Smooth muscle cell of the coronary artery (primary cell): ENCODE measurements around the gene FOXA3. TPM values are rescaled to one million over a fixed set of nuclear protein-coding genes. Genes with fewer than 3 reads are reported as not detected.

Experiments used
- total RNA-seq: library from RNA; depleted of rRNA; stranded (reverse); fragments of >200 nt; gene quantifications from 2 replicates; pipeline ENCODE4 v1.2.3, GENCODE V29; 2014; ENCODE audit warnings: low replicate concordance

Gene FOXA3
- total RNA-seq, result not detected in 2 replicates

DNA sequence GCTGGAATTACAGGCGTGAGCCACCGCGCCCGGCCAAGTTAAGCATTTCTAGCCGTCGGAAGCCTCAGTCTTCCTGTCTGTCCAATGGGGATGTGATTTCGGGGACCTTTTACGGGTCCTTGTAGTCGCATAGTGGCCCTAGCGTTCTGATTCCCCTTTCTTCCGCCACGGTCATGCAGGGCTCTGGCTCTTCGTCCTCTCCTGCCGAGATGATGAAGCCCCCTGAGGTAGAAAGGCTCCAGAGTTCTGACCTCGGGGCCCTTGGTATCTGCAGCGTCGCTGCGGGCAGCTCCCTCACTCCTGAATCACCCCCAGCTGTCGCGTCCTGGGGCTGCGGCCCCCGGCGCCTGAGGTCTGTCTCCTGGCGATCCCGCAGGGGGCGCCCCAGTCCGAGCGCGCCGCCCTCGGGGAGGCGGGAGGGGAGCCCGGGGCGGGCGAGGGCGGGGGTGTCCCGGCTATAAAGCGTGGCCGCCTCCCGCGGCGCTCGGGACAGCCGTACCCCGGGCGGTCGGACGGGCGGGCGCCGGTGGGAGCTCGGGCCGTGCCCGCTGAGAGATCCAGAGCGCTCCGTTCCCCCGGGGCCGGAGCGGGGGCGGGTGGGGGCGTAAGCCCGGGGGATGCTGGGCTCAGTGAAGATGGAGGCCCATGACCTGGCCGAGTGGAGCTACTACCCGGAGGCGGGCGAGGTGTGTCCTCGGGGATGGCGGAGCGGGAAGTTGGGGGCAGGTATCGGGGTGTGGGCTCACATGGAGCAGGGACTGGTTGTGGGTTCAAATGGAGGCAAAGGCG lies at the start of gene FOXA3:
TSS of gene FOXA3 (plus strand) at position 487 of the 789 bp plus-strand sequence. CDS start at position 618, 131 bp downstream.

DNA sequence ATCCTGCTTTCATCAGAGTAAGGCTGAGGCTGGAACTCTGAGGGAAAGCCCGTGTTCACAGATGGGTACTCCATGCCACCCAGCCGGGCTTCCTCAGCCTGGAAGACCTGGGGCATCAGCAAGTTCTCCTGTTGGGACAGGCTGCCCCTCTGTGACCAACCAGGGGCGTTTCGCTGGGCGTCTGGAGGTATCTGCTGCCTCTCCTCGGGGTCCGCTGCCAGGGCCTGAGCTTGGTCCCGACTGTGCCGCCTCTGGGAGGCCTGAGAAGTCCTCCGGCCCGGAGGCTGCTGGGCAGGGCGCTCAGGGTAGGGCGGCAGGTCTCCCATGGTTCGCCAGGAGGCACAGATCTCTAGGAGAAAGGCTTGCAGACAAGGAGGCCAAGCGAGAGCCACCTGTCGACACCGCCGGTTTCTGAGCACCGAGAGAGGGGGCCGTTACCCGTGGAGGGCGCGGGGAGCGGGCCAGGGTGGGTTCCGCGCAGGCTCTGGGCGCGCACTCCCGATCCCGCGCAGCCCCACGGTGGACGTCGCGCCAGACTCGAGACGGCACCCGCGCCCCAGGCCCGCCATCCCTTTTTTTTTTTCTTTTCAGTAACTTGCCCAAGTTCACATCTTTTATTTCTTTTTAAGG lies 49.2 kb upstream of the FOXA3 start, which contains the start of gene RSPH6A:
TSS of gene RSPH6A (minus strand) at position 458 of the 630 bp plus-strand sequence. CDS start at position 326, 132 bp downstream.

DNA sequence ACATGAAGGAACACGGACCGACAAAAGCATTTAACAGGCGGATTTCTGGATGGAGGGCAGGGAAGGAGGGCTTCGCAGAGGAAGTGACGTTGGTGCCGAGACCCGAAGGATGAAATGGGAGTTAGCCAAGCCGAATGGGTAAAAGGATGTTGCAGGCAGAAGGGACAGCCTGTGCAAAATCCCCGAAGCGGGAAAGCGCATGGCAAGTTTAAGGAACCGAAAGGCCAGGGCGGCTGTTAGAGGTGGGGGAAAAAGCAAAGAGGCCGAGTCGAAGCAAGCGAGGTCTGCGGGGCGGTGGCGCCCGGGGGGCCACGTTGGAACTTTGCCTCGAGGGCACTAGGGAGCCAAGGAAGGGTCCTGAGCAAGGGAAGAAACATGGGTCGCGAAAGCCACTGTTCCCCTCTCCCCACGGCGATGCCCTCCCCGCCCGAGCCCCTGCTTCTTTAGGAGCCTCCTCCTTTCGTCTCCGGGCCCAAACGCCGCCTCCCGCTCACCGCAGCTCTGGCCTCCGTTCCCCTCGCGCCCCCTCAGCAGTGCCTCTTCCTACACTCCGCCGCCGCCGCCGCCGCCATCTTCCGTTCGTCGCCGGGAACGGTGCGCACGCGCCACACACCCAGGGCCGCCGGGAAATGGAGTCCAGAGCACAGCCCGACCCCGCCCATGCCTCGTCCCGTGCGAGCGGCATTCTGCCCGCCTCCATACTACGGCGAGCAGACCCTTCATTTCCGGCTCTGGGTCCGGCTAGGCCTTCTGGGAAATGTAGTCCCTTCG lies 1.4 kb upstream of the FOXA3 start, which contains the start of gene SYMPK:
TSS of gene SYMPK (minus strand) at position 584 of the 771 bp plus-strand sequence. CDS start 8,652 bp downstream, outside the sequence.

DNA sequence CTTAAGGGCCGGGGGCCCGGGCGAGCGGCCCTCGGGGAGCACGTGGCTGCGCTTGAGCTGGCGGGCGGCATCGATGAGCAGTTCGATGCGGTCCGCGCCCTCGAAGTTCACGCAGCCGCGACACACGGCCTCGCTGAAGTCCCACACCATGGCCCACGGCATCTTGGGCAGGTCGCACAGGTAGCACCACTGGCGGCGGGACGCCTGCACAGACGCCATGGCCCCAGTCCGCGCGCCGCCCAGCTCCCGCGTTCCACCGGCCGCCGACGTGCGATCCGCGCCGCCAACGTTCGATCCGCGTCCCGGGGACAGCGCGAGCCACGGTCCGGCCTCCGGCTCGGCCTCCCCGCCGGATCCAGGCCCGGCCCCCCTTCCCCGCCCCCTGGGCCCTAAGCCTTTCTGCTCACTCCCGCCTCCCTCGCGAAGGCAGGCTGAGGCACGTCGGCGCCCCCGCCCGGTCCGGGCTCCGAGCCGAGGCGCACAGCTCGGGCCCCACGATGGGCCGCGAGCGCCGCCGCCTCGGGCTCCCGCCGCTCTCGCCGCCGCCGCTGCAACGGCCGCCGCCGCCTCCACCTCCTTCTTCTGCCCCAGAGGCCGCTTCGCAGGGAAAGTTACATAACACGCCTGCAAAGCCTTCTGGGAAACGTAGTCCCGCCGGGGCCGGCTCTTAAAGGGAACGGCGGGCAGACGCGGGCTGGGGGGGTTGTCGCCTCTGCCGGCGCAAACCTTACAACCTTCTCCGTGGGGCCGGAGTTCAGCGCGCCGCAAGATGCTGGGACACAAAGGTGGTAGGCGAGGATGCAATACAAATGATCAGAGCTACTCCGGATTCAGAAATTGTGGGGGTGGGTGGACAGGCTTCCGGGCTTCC lies 21.7 kb downstream of the FOXA3 start, which contains the start of gene IRF2BP1:
TSS of gene IRF2BP1 (minus strand) at position 586 of the 871 bp plus-strand sequence. CDS start at position 219, 367 bp downstream.

DNA sequence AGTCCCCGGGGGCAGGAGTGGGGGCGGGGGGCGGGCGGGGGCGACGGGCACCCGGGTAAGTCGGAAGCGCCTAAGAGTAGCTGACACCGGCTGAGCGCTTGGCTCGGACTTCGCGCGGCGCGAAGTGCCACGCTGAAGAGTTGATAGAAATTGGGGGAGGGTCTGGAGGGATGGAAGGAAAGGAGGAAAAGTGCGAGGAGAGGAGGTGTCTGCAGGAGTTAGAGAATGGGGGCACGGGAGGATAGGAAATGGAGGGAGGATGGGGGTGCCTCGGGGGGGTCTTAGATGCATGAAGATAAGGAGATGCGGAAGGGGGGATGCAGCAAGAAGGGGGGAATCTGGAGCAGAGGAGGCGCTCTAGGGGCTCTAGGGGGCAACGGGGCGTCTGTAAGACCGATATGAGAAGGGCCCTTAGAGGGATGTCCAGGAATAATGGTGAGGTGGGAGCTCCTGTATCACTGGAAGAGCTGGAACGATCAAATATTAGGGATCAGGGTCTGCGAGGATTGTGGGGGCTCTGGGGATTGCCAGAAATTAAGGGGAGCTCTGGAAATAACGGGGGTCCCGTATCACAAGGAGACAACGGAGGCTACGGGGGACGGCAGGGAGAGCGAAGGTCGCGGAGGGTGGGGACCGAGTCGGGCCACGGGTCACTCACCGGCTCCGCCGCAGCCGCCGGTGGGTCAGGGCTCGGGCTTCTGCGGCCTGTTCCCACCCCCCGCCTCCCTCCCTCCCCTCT lies 38.0 kb downstream of the FOXA3 start, which contains the start of gene MYPOP:
TSS of gene MYPOP (minus strand) at position 702 of the 739 bp plus-strand sequence. CDS start 840 bp downstream, outside the sequence.

DNA sequence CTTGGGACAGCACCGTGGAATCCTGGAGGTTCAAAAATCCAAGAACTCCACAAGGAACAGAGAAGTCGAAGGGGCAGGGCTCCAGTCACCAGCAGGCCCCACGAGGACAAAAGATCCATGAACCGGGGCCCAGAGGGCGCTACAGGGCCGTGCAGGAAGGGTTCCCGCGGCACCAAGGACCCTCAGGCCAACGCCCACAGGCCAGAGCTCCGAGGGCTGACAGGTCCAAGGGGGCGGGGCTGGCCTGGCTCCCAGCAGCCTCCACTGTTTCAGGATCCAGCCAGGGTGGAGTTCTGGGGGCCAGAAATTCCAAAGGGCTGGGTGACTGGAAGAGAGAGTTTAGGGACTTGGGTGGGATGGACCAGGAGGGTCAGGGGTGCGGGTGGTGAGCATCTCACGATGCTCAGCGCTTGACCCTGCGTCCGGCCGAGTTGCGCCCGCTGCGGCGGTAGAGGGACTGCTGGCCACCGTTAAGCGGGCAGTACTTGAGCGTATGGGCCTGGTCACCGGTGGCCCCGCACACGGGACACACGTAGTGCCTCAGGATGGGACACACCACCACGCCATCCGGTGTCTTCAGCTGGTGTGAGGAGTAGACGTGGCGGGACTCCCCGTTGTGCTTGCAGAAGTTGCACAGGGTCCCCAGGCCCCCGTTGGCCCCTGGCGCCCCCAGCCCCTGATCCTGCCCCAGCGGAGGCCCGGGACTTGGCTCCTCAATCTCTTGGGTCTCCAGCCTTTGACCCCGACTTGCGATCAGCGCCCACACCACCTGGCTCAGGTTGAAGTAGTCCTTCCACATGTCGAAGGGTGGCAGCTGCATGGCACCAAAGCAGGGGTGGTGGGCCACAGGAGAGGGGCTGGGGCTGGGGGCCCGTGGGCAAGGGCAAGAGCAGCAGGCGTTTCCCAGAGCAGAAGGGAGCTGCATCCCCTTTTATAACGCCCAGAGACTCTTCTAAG lies 50.0 kb downstream of the FOXA3 start, which contains the start of gene NANOS2:
TSS of gene NANOS2 (minus strand) at position 905 of the 957 bp plus-strand sequence. CDS start at position 820, 85 bp downstream.

Other genes with a start within 250 kb of the FOXA3 start
- 33.4 and 64.9 TPM in 2 replicates for gene EML2, start 224.9 kb upstream of the FOXA3 start, total RNA-seq
- gene GIPR, start 196.1 kb upstream of the FOXA3 start, total RNA-seq, result 1.8 TPM in 1 of 2 replicates, not detected in the other
- gene SNRPD2, start 172.4 kb upstream of the FOXA3 start, total RNA-seq, result 966 and 1,002 TPM in 2 replicates
- 3.2 and 10.4 TPM in 2 replicates for gene QPCTL, start 171.7 kb upstream of the FOXA3 start, total RNA-seq
- gene FBXO46, start 133.4 kb upstream of the FOXA3 start, total RNA-seq, result 2.3 and 3.5 TPM in 2 replicates
- not detected in 2 replicates for gene MEIOSIN, start 130.9 kb upstream of the FOXA3 start, total RNA-seq
- 4.1 and 6.2 TPM in 2 replicates for gene SIX5, start 95.1 kb upstream of the FOXA3 start, total RNA-seq
- 28.9 and 131 TPM in 2 replicates for gene DMPK, start 81.8 kb upstream of the FOXA3 start, total RNA-seq
- 14.3 and 21.6 TPM in 2 replicates for gene DMWD, start 71.5 kb upstream of the FOXA3 start, total RNA-seq
- gene RSPH6A, start 49.0 kb upstream of the FOXA3 start, total RNA-seq, result 0.08 TPM in 1 of 2 replicates, not detected in the other
- gene SYMPK, start 1.2 kb upstream of the FOXA3 start, total RNA-seq, result 29.4 and 46.5 TPM in 2 replicates
- gene IRF2BP1, start 21.8 kb downstream of the FOXA3 start, total RNA-seq, result 14.5 and 24.1 TPM in 2 replicates
- 0.94 and 1.1 TPM in 2 replicates for gene MYPOP, start 38.3 kb downstream of the FOXA3 start, total RNA-seq
- gene NANOS2, start 50.5 kb downstream of the FOXA3 start, total RNA-seq, result not detected in 2 replicates
- gene NOVA2, start 109.5 kb downstream of the FOXA3 start, total RNA-seq, result 0.23 and 1.2 TPM in 2 replicates
- 6.0 and 6.4 TPM in 2 replicates for gene CCDC61, start 131.1 kb downstream of the FOXA3 start, total RNA-seq
- not detected in 2 replicates for gene PGLYRP1, start 158.7 kb downstream of the FOXA3 start, total RNA-seq
- gene IGFL4, start 176.7 kb downstream of the FOXA3 start, total RNA-seq, result under 0.01 TPM in 1 of 2 replicates, not detected in the other